Stimulated activated CD8-positive, alpha-beta memory T cell treated with anti-CD3 and anti-CD28 coated beads, Interleukin-7, amount 100 ng/mL, for 1 hour (primary cell): Measurements from ENCODE around the gene BLTP3A.
"Not testable (repeated sequence)": the region's sequence is repeated elsewhere in the genome, so short reads cannot be mapped to it uniquely, and the experiment has no call there.

ENCODE experiments used
- DNase-seq, 2 donors: peaks; one replicate each; pipeline ENCODE4 v3.0.0-alpha.2; 2020; ENCODE audit warnings: low read depth in 2 of 2

The BLTP3A gene

GRCh38 chr6:34791164-34791700 is 651 bp upstream of the BLTP3A start:
- DNase-seq: peak in 1 of 2 donors; percentile 24

- DNase-seq: no peak
Observed at GRCh38 chr6:34792605-34793500, 970 bp downstream of the BLTP3A start.

GRCh38 chr6:34793877-34794276 is 2.0 kb downstream of the BLTP3A start:
- DNase-seq: no peak

GRCh38 chr6:34795836-34796425 is 4.0 kb downstream of the BLTP3A start:
- DNase-seq: no peak

GRCh38 chr6:34798057-34798456 is 6.2 kb downstream of the BLTP3A start:
- DNase-seq: no peak

GRCh38 chr6:34799547-34799946 is 7.7 kb downstream of the BLTP3A start:
- no peak for DNase-seq

- no peak for DNase-seq
Observed at GRCh38 chr6:34804543-34804942, 12.7 kb downstream of the BLTP3A start.

- DNase-seq: not testable (repeated sequence)
Observed at GRCh38 chr6:34805074-34805473, 13.2 kb downstream of the BLTP3A start.

- no peak for DNase-seq
Observed at GRCh38 chr6:34806738-34807453, 15.0 kb downstream of the BLTP3A start.

- not testable (repeated sequence) for DNase-seq
Observed at GRCh38 chr6:34808473-34808872, 16.6 kb downstream of the BLTP3A start.

- DNase-seq: not testable (repeated sequence)
Observed at GRCh38 chr6:34809419-34809818, 17.5 kb downstream of the BLTP3A start.

- DNase-seq: no peak
Observed at GRCh38 chr6:34810017-34810882, 18.4 kb downstream of the BLTP3A start.

GRCh38 chr6:34810936-34811632 is 19.2 kb downstream of the BLTP3A start:
- no peak for DNase-seq

- no peak for DNase-seq
Observed at GRCh38 chr6:34813028-34813713, 21.3 kb downstream of the BLTP3A start.

GRCh38 chr6:34816635-34817301 is 24.9 kb downstream of the BLTP3A start:
- DNase-seq: no peak

- DNase-seq: no peak
Observed at GRCh38 chr6:34817446-34817845, 25.6 kb downstream of the BLTP3A start.

GRCh38 chr6:34818872-34819570 is 27.1 kb downstream of the BLTP3A start:
- DNase-seq: not testable (repeated sequence)

- DNase-seq: no peak
Observed at GRCh38 chr6:34819571-34820480, 27.9 kb downstream of the BLTP3A start.
